ENCODE results near the gene ENTPD8. TPM values are rescaled to one million over a fixed set of nuclear protein-coding genes. Genes with fewer than 3 reads are reported as not detected.

ENTPD8 gene
- total RNA-seq, 1 experiment from 2014 or later: 0.77 TPM

- Histone ChIP-seq H4K91ac (ENCODE audit: insufficient read length, low read depth, low read length) (no peak overlapping the region), H3K56ac (ENCODE audit: insufficient read length, low read depth, low read length) (no peak overlapping the region), H3K79me1 (ENCODE audit: insufficient read depth, low read depth, low read length, poor library complexity, severe bottlenecking) (no peaks in the 10 kb centered on the region), H3K23ac (ENCODE audit: insufficient read length, low read depth, low read length) (no peak overlapping the region), H2BK120ac (ENCODE audit: low read depth, low read length, poor library complexity, severe bottlenecking) (no peak overlapping the region), H3K4ac (ENCODE audit: low read depth, low read length) (no peak overlapping the region), H3K4me1 (ENCODE audit: insufficient read depth, low read length) (no peaks in the 10 kb centered on the region), H3K27me3 (ENCODE audit: insufficient read depth, low read length) (no peaks in the 10 kb centered on the region), H2BK20ac (ENCODE audit: low read depth, low read length, poor library complexity, severe bottlenecking) (no peak overlapping the region), H3K14ac (ENCODE audit: insufficient read depth, low read length) (no peak overlapping the region), H2AFZ (ENCODE audit: low read length) (no peak overlapping the region), H2BK12ac (ENCODE audit: insufficient read length, low read depth, low read length) (no peak overlapping the region), H2BK5ac (ENCODE audit: insufficient read length, low read length) (no peak overlapping the region), H3K18ac (ENCODE audit: insufficient read length, low read depth, low read length) (no peak overlapping the region), H3T11ph (ENCODE audit: low read length) (no peak overlapping the region), H2BK15ac (ENCODE audit: low read depth, low read length) (no peak overlapping the region), H4K8ac (replicated peaks; ENCODE audit: insufficient read length, low read depth, low read length) (no peak overlapping the region), H4K20me1 (ENCODE audit: control insufficient read depth, insufficient read depth, insufficient read length) (no peaks in the 10 kb centered on the region), H2AK5ac (ENCODE audit: insufficient read length, low read length) (no peak overlapping the region), H4K5ac (ENCODE audit: insufficient read length, low read depth, low read length) (no peak overlapping the region), H3K23me2 (ENCODE audit: insufficient read length, low read depth, low read length, poor library complexity, severe bottlenecking) (peaks cover 5% of the 10 kb centered on the region), H3K9ac (ENCODE audit: extremely low read depth, insufficient read length, low read length) (no peak overlapping the region), H3K9me3 (ENCODE audit: control insufficient read depth, low read depth, low read length) (no peaks in the 10 kb centered on the region), H3K27ac (ENCODE audit: insufficient read length, low read depth, low read length) (no peak overlapping the region), H3K79me2 (ENCODE audit: insufficient read depth, low read length) (no peaks in the 10 kb centered on the region), H3K4me2 (ENCODE audit: insufficient read depth, insufficient read length, low read length) (no peak overlapping the region)
- Mint-ChIP-seq H3K9me3 (no peaks in the 10 kb centered on the region), H3K36me3 (ENCODE audit: insufficient read depth in 1 of 3, low read depth in 3 of 3) (no peaks in the 10 kb centered on the region), H3K4me3 (no peak overlapping the region), H3K4me1 (peaks cover 5 to 7% of the 10 kb centered on the region in 2 experiments), H3K27ac (no peak overlapping the region), H3K27me3 (ENCODE audit: low read depth) (no peaks in the 10 kb centered on the region)
- WGBS (ENCODE audit: extremely low coverage, insufficient read length, low lambda C conversion rate): no CpG with 5 or more reads among the region's 99 CpGs
- peak; percentile 25 for DNase-seq
- no peak for TF ChIP-seq CTCF (conservative IDR thresholded peaks at IDR 0.05)
Measured at GRCh38 chr9:137417161-137418021, 23.8 kb downstream of the ENTPD8 start.

Measured in H9 (cell line).